Chondrocyte (in vitro differentiated cells): Measurements from ENCODE around the gene EYA2. TPM values are rescaled to one million over a fixed set of nuclear protein-coding genes. Genes with fewer than 3 reads are reported as not detected.

Source experiments
- DNase-seq: peaks from one replicate; pipeline ENCODE4 v3.0.0; 2021; ENCODE audit warnings: mixed read lengths, low spot score
- H3K27ac Mint-ChIP-seq: one replicate; pipeline ENCODE4 v1.8.0; 2021; ENCODE audit warnings: mild to moderate bottlenecking, moderate library complexity, mixed read lengths; ENCODE audit not compliant: unreplicated experiment
- H3K27me3 Mint-ChIP-seq: 2 replicates; pipeline ENCODE4 v1.8.0; 2021; ENCODE audit warnings: low read depth, mixed read lengths
- H3K36me3 Mint-ChIP-seq: 2 replicates; pipeline ENCODE4 v1.8.0; 2021; ENCODE audit warnings: low read depth, mixed read lengths
- H3K4me1 Mint-ChIP-seq: 2 replicates; pipeline ENCODE4 v1.8.0; 2021; ENCODE audit warnings: low read depth, mild to moderate bottlenecking, mixed read lengths
- H3K4me3 Mint-ChIP-seq: one replicate; pipeline ENCODE4 v1.8.0; 2021; ENCODE audit warnings: mild to moderate bottlenecking, moderate library complexity, mixed read lengths; ENCODE audit not compliant: unreplicated experiment
- H3K9me3 Mint-ChIP-seq: 2 replicates; pipeline ENCODE4 v1.8.0; 2021; ENCODE audit warnings: low read depth, mixed read lengths
- CTCF ChIP-seq: fragments of 200-600 bp; sonication (generic); IDR thresholded peaks from 2 replicates; pipeline ENCODE4 v1.5.0; 2021; ENCODE audit warnings: antibody characterized with exemption, mild to moderate bottlenecking, moderate library complexity
- total RNA-seq: library from RNA; stranded (reverse); gene quantifications from 3 replicates; pipeline ENCODE4 v1.2.1, GENCODE V29; 2021

EYA2 gene
- total RNA-seq, 1 donor from 2014 or later, result 0.32 TPM

- peaks cover 2% of the 10 kb centered on the region for H3K27me3 Mint-ChIP-seq
- no peak overlapping the region for H3K27ac Mint-ChIP-seq
- TF ChIP-seq CTCF, result no peak
- H3K36me3 Mint-ChIP-seq, result no peaks in the 10 kb centered on the region
- H3K9me3 Mint-ChIP-seq, result peaks cover 8% of the 10 kb centered on the region
- no peak overlapping the region for H3K4me3 Mint-ChIP-seq
- DNase-seq, result no peak
- peaks cover 19% of the 10 kb centered on the region for H3K4me1 Mint-ChIP-seq
Observed at GRCh38 chr20:47139934-47140535, 245.4 kb downstream of the EYA2 start.

- Mint-ChIP-seq H3K27me3 (peaks cover 2% of the 10 kb centered on the region), H3K4me3 (no peak overlapping the region), H3K27ac (no peak overlapping the region), H3K4me1 (peaks cover 20% of the 10 kb centered on the region), H3K9me3 (peaks cover 8% of the 10 kb centered on the region), H3K36me3 (no peaks in the 10 kb centered on the region)
- no peak for TF ChIP-seq CTCF
- no peak for DNase-seq
Observed at GRCh38 chr20:47141350-47141921, 246.8 kb downstream of the EYA2 start.

- Mint-ChIP-seq H3K36me3 (no peaks in the 10 kb centered on the region), H3K4me1 (peaks cover 18% of the 10 kb centered on the region), H3K4me3 (no peak overlapping the region), H3K27ac (no peak overlapping the region), H3K9me3 (peaks cover 8% of the 10 kb centered on the region), H3K27me3 (peaks cover 2% of the 10 kb centered on the region)
- DNase-seq, result no peak
- no peak for TF ChIP-seq CTCF
Observed at GRCh38 chr20:47141941-47142773, 247.5 kb downstream of the EYA2 start.

GRCh38 chr20:47142774-47143170 is 248.1 kb downstream of the EYA2 start:
- TF ChIP-seq CTCF, result no peak
- Mint-ChIP-seq H3K4me3 (no peak overlapping the region), H3K9me3 (peaks cover 8% of the 10 kb centered on the region), H3K27ac (no peak overlapping the region), H3K36me3 (no peaks in the 10 kb centered on the region), H3K4me1 (peaks cover 16% of the 10 kb centered on the region), H3K27me3 (peaks cover 2% of the 10 kb centered on the region)
- DNase-seq, result no peak

GRCh38 chr20:47143657-47144056 is 249.0 kb downstream of the EYA2 start:
- H3K4me1 Mint-ChIP-seq, result peaks cover 16% of the 10 kb centered on the region
- DNase-seq, result no peak
- peaks cover 2% of the 10 kb centered on the region for H3K27me3 Mint-ChIP-seq
- no peak overlapping the region for H3K4me3 Mint-ChIP-seq
- TF ChIP-seq CTCF, result no peak
- H3K27ac Mint-ChIP-seq, result no peak overlapping the region
- no peaks in the 10 kb centered on the region for H3K36me3 Mint-ChIP-seq
- peaks cover 8% of the 10 kb centered on the region for H3K9me3 Mint-ChIP-seq
